Measurements from ENCODE around the gene MLLT3.

GRCh38 chr9:20630241-20630943 is 8.1 kb upstream of the MLLT3 start:
- TF ChIP-seq CTCF (IDR thresholded peaks at IDR 0.05; ENCODE audit: poor library complexity) (no peak), EZH2 (IDR thresholded peaks at IDR 0.05; ENCODE audit: borderline replicate concordance) (no peak)
